Liver (tissue), 9 donors: ENCODE results near the gene MMP21. TPM values are rescaled to one million over a fixed set of nuclear protein-coding genes. Genes with fewer than 3 reads are reported as not detected.

Experiments used
- DNase-seq: peaks from one replicate; pipeline ENCODE4 v3.0.0-alpha.2; 2017; ENCODE audit warnings: low spot score
- H3K27ac ChIP-seq, 2 donors: one replicate each; pipeline ENCODE4 v1.7.0; 2013; ENCODE audit warnings: inconsistent platforms in 2 of 2, low read length in 2 of 2, control low read depth in 1 of 2, low read depth in 1 of 2, mild to moderate bottlenecking in 1 of 2
- H3K27me3 ChIP-seq, 4 donors: one replicate each; pipeline versions ENCODE4 v1.6.1 to v1.7.0; 2013; ENCODE audit warnings: low read length in 3 of 4, inconsistent platforms in 1 of 4, mild to moderate bottlenecking in 1 of 4, moderate library complexity in 1 of 4; ENCODE audit not compliant: control insufficient read depth in 4 of 4, insufficient read depth in 4 of 4
- H3K36me3 ChIP-seq, 4 donors: one replicate each; pipeline versions ENCODE4 v1.6.1 to v1.7.0; 2013; ENCODE audit warnings: low read length in 3 of 4, mild to moderate bottlenecking in 3 of 4, low read depth in 1 of 4, moderate library complexity in 1 of 4; ENCODE audit not compliant: control insufficient read depth in 4 of 4, insufficient read depth in 3 of 4
- H3K4me1 ChIP-seq, 4 donors: one replicate each; pipeline versions ENCODE4 v1.6.1 to v1.7.0; 2013; ENCODE audit warnings: low read length in 3 of 4, mild to moderate bottlenecking in 3 of 4, moderate library complexity in 1 of 4; ENCODE audit not compliant: control insufficient read depth in 4 of 4, insufficient read depth in 4 of 4
- H3K4me3 ChIP-seq, 3 donors: one replicate each; pipeline versions ENCODE4 v1.6.1 to v1.7.0; 2013; ENCODE audit warnings: low read length in 3 of 3, control low read depth in 1 of 3, low read depth in 1 of 3, mild to moderate bottlenecking in 1 of 3
- H3K9ac ChIP-seq, 2 donors: one replicate each; pipeline ENCODE4 v1.7.0; 2013; ENCODE audit warnings: low read length in 2 of 2, mild to moderate bottlenecking in 2 of 2, moderate library complexity in 2 of 2, control low read depth in 1 of 2, low read depth in 1 of 2
- H3K9me3 ChIP-seq, 4 donors: one replicate each; pipeline versions ENCODE4 v1.6.1 to v1.7.0; 2013; ENCODE audit warnings: low read length in 3 of 4; ENCODE audit not compliant: control insufficient read depth in 4 of 4
- ATF3 ChIP-seq: IDR thresholded peaks from 2 replicates; pipeline ENCODE4 v1.6.1; 2016; ENCODE audit warnings: antibody characterized with exemption
- GABPA ChIP-seq, 2 donors: IDR thresholded peaks in 1 of 2; conservative IDR thresholded peaks in 1 of 2; 2 replicates each; pipeline ENCODE4 v1.6.1; 2016; ENCODE audit warnings: antibody characterized with exemption in 2 of 2, mild to moderate bottlenecking in 1 of 2, moderate library complexity in 1 of 2
- HNF4A ChIP-seq, 2 donors: conservative IDR thresholded peaks; 2 replicates each; pipeline ENCODE4 v1.6.1; 2016; ENCODE audit warnings: antibody characterized with exemption in 2 of 2, mild to moderate bottlenecking in 2 of 2
- HNF4G ChIP-seq: IDR thresholded peaks from 2 replicates; pipeline ENCODE4 v1.6.1; 2016; ENCODE audit warnings: antibody characterized with exemption
- JUND ChIP-seq, 2 donors: IDR thresholded peaks; 2 replicates each; pipeline ENCODE4 v1.6.1; 2016; ENCODE audit warnings: antibody characterized with exemption in 2 of 2
- MAX ChIP-seq: IDR thresholded peaks from 2 replicates; pipeline ENCODE4 v1.6.1; 2016; ENCODE audit warnings: antibody characterized with exemption
- NR2F2 ChIP-seq: IDR thresholded peaks from 2 replicates; pipeline ENCODE4 v1.6.1; 2016; ENCODE audit warnings: antibody characterized with exemption
- RAD21 ChIP-seq, 2 donors: IDR thresholded peaks; 2 replicates each; pipeline ENCODE4 v1.6.1; 2016; ENCODE audit warnings: antibody characterized with exemption in 2 of 2, mild to moderate bottlenecking in 2 of 2
- TAF1 ChIP-seq: conservative IDR thresholded peaks from 2 replicates; pipeline ENCODE4 v1.6.1; 2016; ENCODE audit warnings: antibody characterized with exemption, mild to moderate bottlenecking
- YY1 ChIP-seq: IDR thresholded peaks from 2 replicates; pipeline ENCODE4 v1.6.1; 2016; ENCODE audit warnings: antibody characterized with exemption, mild to moderate bottlenecking
- WGBS: extraction: QIAGEN DNeasy Blood & Tissue Kit; methylation state at CpG from one replicate; pipeline ENCODE4 v1.1.7; 2013; 5-methylcytosine and 5-hydroxymethylcytosine counted together
- polyA plus RNA-seq, 2 donors: library from polyadenylated mRNA; stranded (reverse) in 1 of 2; unstranded in 1 of 2; fragments of 200-250 nt in 1 of 2; fragments of >200 nt in 1 of 2; fragmentation: Nextera tagmentation in 1 of 2; extraction: Ambion mirVana in 1 of 2; gene quantifications; one replicate each; pipeline versions ENCODE4 v1.2.1 to v1.2.3, GENCODE V29; 2013 to 2015
- total RNA-seq, 2 donors: library from RNA; depleted of rRNA; stranded (reverse); fragments of >200 nt; gene quantifications; one replicate each; pipeline ENCODE4 v1.2.3, GENCODE V29; 2014
- TF ChIP-seq, protein P1 (sequence below): IDR thresholded peaks from 2 replicates; pipeline ENCODE4 v1.6.1; 2016; ENCODE audit warnings: antibody characterized with exemption
- TF ChIP-seq, protein P2 (sequence below): fragments of 150-350 bp; IDR thresholded peaks from 2 replicates; pipeline ENCODE4 v1.5.1; 2017; ENCODE audit warnings: improper control_type of control experiment, low read depth, low read length; ENCODE audit not compliant: missing input control
- donor health status: healthy.
- donor health status: healthy.
- donor health status: healthy.
- donor health status: healthy.
- donor health status: healthy.

MMP21 gene
- total and polyA plus RNA-seq, 4 donors: 0.03 to 0.37 (median 0.17) TPM; not detected in 1

GRCh38 chr10:125815764-125816163 lies 40.1 kb upstream of the MMP21 start (continued):
- TF ChIP-seq, protein P1, sequence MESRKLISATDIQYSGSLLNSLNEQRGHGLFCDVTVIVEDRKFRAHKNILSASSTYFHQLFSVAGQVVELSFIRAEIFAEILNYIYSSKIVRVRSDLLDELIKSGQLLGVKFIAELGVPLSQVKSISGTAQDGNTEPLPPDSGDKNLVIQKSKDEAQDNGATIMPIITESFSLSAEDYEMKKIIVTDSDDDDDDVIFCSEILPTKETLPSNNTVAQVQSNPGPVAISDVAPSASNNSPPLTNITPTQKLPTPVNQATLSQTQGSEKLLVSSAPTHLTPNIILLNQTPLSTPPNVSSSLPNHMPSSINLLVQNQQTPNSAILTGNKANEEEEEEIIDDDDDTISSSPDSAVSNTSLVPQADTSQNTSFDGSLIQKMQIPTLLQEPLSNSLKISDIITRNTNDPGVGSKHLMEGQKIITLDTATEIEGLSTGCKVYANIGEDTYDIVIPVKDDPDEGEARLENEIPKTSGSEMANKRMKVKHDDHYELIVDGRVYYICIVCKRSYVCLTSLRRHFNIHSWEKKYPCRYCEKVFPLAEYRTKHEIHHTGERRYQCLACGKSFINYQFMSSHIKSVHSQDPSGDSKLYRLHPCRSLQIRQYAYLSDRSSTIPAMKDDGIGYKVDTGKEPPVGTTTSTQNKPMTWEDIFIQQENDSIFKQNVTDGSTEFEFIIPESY: no peak
- no peak for TF ChIP-seq TAF1

DNA sequence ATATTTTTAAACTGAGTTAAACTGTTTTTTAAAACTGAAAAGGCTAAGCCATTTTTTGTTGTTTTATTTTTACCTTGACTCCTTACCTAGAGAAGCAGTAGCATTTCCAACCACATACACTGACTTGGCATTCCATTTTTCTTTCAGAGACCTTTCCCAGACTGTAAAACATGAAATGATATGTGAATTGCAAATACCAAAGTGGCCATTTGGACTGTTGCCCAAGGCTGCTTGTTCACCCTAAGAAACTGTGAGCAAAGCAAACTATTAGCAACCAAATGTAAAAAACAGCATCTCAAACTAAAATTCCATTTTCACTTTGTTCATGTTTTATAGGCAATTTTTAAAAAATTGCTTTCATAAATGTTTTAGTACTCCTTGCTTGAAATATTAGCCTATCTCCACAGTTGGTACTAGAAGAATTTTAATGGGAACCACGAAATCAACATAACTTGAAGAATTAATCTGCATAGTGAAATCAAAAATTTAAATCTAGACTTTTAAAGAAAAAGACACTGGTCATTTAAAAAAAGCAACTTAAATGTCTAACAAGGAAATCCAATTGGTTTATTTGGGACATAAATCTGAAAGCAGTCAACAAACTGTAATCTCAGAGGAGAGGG lies 36.6 kb upstream of the MMP21 start:
- DNase-seq: no peak
- Histone ChIP-seq H3K27ac (no peak overlapping the region), H3K4me1 (no peaks in the 10 kb centered on the region), H3K9ac (no peak overlapping the region), H3K9me3 (no peaks in the 10 kb centered on the region), H3K27me3 (no peaks in the 10 kb centered on the region), H3K4me3 (no peak overlapping the region), H3K36me3 (peaks cover 3 to 57% (median 27%) of the 10 kb centered on the region in 4 donors)
- 93% methylated on average over 1 of the region's 1 CpG for WGBS
- no peak for TF ChIP-seq RAD21 (IDR thresholded peaks at IDR 0.05)
- no peak for TF ChIP-seq HNF4A (conservative IDR thresholded peaks at IDR 0.05)
- TF ChIP-seq, protein P1: no peak
- TF ChIP-seq, protein P2, sequence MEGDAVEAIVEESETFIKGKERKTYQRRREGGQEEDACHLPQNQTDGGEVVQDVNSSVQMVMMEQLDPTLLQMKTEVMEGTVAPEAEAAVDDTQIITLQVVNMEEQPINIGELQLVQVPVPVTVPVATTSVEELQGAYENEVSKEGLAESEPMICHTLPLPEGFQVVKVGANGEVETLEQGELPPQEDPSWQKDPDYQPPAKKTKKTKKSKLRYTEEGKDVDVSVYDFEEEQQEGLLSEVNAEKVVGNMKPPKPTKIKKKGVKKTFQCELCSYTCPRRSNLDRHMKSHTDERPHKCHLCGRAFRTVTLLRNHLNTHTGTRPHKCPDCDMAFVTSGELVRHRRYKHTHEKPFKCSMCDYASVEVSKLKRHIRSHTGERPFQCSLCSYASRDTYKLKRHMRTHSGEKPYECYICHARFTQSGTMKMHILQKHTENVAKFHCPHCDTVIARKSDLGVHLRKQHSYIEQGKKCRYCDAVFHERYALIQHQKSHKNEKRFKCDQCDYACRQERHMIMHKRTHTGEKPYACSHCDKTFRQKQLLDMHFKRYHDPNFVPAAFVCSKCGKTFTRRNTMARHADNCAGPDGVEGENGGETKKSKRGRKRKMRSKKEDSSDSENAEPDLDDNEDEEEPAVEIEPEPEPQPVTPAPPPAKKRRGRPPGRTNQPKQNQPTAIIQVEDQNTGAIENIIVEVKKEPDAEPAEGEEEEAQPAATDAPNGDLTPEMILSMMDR: no peak
- no peak for TF ChIP-seq MAX

GRCh38 chr10:125811251-125811650 lies 35.6 kb upstream of the MMP21 start:
- peaks cover 3 to 67% (median 30%) of the 10 kb centered on the region in 4 donors for H3K36me3 ChIP-seq
- TF ChIP-seq TAF1: no peak
- no peak for TF ChIP-seq GABPA (IDR thresholded peaks at IDR 0.05 in 1 of 2, conservative IDR thresholded peaks at IDR 0.05 in 1 of 2)
- no peak overlapping the region for H3K9ac ChIP-seq
- no peak for DNase-seq
- 93% methylated on average over 1 of the region's 1 CpG for WGBS
- no peak overlapping the region for H3K27ac ChIP-seq
- H3K4me1 ChIP-seq: no peaks in the 10 kb centered on the region
- H3K4me3 ChIP-seq: no peak overlapping the region
- no peaks in the 10 kb centered on the region for H3K27me3 ChIP-seq
- H3K9me3 ChIP-seq: no peaks in the 10 kb centered on the region

GRCh38 chr10:125808047-125808446 lies 32.4 kb upstream of the MMP21 start:
- peaks cover 2 to 62% (median 29%) of the 10 kb centered on the region in 4 donors for H3K36me3 ChIP-seq
- TF ChIP-seq JUND (IDR thresholded peaks at IDR 0.05) (no peak), YY1 (no peak), HNF4G (no peak), HNF4A (conservative IDR thresholded peaks at IDR 0.05) (no peak), ATF3 (no peak), NR2F2 (no peak)
- TF ChIP-seq, protein P2: no peak
- no peaks in the 10 kb centered on the region for H3K4me1 ChIP-seq
- no peak overlapping the region for H3K9ac ChIP-seq
- no peak overlapping the region for H3K27ac ChIP-seq
- WGBS: 98% methylated on average over 1 of the region's 1 CpG
- no peak overlapping the region for H3K4me3 ChIP-seq
- DNase-seq: no peak
- no peaks in the 10 kb centered on the region for H3K9me3 ChIP-seq
- H3K27me3 ChIP-seq: no peaks in the 10 kb centered on the region
